Measurements from ENCODE around the gene DNAJC3. TPM values are rescaled to one million over a fixed set of nuclear protein-coding genes. Genes with fewer than 3 reads are reported as not detected.

Gene DNAJC3
- total and polyA plus RNA-seq, 9 of the 15 experiments (the other 6 are each of a cell fraction or from before 2014, with no cell fraction given), result 7.8 to 21.8 (median 10.4) TPM

GRCh38 chr13:95724252-95724651, 47.3 kb downstream of the DNAJC3 start:
- TF ChIP-seq RBM14 (IDR thresholded peaks at IDR 0.05; ENCODE audit: borderline replicate concordance, insufficient read depth, low read depth, low read length) (no peak), BCLAF1 (IDR thresholded peaks at IDR 0.05; ENCODE audit: borderline replicate concordance in 1 of 2, control insufficient read depth in 1 of 2, low read depth in 2 of 2, low read length in 1 of 2) (no peak), ZNF511 (CRISPR knock-in tag; IDR thresholded peaks at IDR 0.05) (no peak), NFIC (IDR thresholded peaks at IDR 0.05) (no peak), MCM2 (IDR thresholded peaks at IDR 0.05; ENCODE audit: low read depth) (no peak), USF1 (CRISPR knock-in tag; IDR thresholded peaks at IDR 0.05) (no peak), ZFP1 (CRISPR knock-in tag; IDR thresholded peaks at IDR 0.05) (no peak), RNF2 (IDR thresholded peaks at IDR 0.05) (no peak), NFE2L1 (tag; IDR thresholded peaks at IDR 0.05; ENCODE audit: borderline replicate concordance, low read depth) (no peak), HDAC8 (tag; IDR thresholded peaks at IDR 0.05) (no peak)
- Histone ChIP-seq H3K27ac (ENCODE audit: extremely low read depth, low read depth, low read length) (no peak overlapping the region), H2AFZ (ENCODE audit: low read depth, low read length) (no peak overlapping the region), H3K9me1 (ENCODE audit: control insufficient read depth, insufficient read depth, low read length) (no peaks in the 10 kb centered on the region), H3K9me3 (replicated peaks; ENCODE audit: control insufficient read depth, insufficient read depth, low read depth, low read length) (no peaks in the 10 kb centered on the region), H3K27me3 (ENCODE audit: control insufficient read depth in 2 of 2, insufficient read depth in 2 of 2, low read length in 2 of 2) (no peaks in the 10 kb centered on the region), H3K79me2 (ENCODE audit: control insufficient read depth, insufficient read depth, low read length) (no peaks in the 10 kb centered on the region; the same call in 2 of the 3 replicates), H4K20me1 (replicated peaks; ENCODE audit: control insufficient read depth, insufficient read depth, low read length) (no peaks in the 10 kb centered on the region), H3K4me3 (no peak overlapping the region), H3K36me3 (ENCODE audit: control insufficient read depth, insufficient read depth, low read length) (peaks cover 6% of the 10 kb centered on the region; the same call in 1 of the 3 replicates), H3K9ac (ENCODE audit: insufficient read depth in 1 of 2, low read depth in 2 of 2, low read length in 2 of 2) (no peak overlapping the region), H3K4me1 (replicated peaks in 1 of 2; ENCODE audit: control insufficient read depth in 2 of 2, insufficient read depth in 2 of 2, low read length in 2 of 2) (no peaks in the 10 kb centered on the region), H3K4me2 (ENCODE audit: insufficient read depth, low read length) (no peak overlapping the region)
- FAIRE-seq, result no peak
- BruUV-seq (replicated peaks), result no TSS peak
- intact Hi-C loops (cut with micrococcal nuclease) (no loop called here), in situ Hi-C loops (cut with MboI) (no loop called here)
- ChIA-PET POLR2A (no interaction called here), CTCF (ENCODE audit: low intra/inter-chr PET ratio) (no interaction called here)
- no peak for ATAC-seq
- 100% methylated on average over 2 of the region's 3 CpGs for WGBS (ENCODE audit: insufficient coverage, low coverage, missing lambda C conversion rate)
- DNase-seq (ENCODE audit: extremely low read depth in 1 of 4, low spot score in 3 of 4), result no peak

Data from K562 (cell line).